HG03066 (cell line): ENCODE results near the gene CDRT15.
"Not testable (repeated sequence)": the region's sequence is repeated elsewhere in the genome, so short reads cannot be mapped to it uniquely, and the experiment has no call there.

Source experiments
- ATAC-seq: cut with Tn5 transposase; IDR thresholded peaks from one replicate; pipeline ENCODE4 v1.9.1; 2021; ENCODE audit warnings: low read depth; ENCODE audit not compliant: unreplicated experiment

Gene CDRT15

DNA sequence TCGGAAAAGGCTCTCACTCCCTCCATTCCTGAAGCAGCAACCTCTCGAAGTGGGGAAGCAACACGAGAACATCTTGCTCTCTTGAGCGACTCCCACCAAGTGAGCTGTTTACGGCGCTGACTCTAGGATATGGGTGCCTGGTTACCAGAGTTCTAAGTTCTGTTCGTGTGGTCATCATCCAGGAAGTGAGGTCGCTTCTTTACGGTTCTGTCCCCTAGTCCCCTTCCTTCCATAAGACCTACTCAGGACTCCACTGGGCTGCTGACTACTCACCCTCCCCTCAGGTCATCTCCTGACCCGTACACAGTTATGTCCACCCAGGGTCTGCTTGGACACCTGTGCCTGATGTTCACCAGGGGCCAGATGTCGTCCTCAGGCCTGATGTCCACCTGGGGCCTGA is at the start of gene CDRT15:
Gene CDRT15, minus strand, starts transcription at position 101 of the 400 bp plus-strand sequence. Its CDS starts 29 bp downstream, at position 72.
- ATAC-seq, result not testable (repeated sequence)

DNA sequence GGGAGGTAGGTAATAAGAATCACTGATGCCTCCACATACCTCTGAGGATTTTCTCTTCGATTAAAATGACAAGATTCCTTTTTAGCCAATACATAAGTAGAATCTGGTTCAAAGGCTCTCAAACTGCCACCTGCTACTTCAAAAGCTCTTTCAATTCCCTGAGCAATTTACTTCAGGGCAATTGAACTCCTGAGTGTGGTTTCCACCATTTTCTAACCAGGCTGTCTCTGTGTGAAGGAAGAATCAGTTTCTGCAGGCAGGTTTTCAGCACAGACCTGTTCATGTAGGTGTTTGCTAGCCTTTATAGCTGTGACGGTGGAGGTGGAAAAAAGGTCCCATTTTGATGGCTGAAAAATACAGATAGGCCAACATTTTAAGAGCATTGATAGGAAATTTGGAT is 46.1 kb upstream of the CDRT15 start:
- no peak for ATAC-seq

DNA sequence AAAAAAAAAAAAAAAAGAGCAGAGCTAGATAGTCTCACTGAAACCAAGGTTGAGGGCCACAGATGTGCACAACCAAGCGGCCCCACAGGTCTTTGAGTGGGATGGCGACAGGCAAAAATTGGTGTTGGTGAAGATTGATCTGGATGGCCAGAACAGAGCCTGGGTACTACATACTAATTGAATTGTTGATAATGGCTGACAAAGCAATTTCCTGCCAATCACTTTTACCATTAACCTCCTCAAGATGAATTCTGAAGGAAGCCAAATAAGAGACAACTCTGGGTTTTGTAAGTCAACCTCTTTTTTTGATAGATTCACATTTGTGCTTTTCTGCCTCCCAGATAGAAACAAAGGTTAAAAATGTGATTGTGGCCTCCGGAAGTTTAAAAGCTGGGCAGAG is 44.9 kb upstream of the CDRT15 start:
- no peak for ATAC-seq

DNA sequence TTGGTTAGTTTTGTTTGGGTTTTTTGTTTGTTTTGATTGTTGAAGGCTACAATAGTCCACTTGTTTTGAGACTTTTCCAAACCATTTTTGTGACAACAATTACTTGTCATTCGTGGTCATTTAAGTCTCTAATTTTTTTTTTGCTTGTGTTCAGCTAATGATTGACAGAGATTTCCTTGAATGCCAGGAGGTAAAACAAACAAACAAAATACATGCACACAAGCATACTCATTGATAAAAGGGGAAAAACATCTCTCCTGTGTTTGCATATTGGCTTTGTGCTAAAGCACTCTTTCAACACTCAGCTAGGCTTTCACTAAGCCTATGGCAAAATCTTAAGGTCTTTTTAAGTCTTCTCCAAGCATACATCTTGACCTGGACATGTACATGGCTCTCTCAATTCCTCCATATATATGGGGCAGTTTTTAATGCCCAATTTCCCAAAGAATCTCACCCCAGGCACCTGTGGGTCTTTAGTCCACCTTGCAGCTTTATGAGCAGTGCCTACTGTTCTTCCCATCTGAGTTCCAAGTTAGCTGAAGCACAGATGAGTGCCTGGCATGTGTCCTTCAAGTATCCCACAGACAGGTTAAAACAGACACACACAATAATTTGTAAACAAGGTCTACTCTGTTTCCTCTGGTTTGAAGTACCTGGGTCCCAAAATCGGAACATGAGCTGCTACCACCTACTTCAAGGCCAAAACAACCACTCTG is 40.0 kb upstream of the CDRT15 start:
- ATAC-seq, result no peak

DNA sequence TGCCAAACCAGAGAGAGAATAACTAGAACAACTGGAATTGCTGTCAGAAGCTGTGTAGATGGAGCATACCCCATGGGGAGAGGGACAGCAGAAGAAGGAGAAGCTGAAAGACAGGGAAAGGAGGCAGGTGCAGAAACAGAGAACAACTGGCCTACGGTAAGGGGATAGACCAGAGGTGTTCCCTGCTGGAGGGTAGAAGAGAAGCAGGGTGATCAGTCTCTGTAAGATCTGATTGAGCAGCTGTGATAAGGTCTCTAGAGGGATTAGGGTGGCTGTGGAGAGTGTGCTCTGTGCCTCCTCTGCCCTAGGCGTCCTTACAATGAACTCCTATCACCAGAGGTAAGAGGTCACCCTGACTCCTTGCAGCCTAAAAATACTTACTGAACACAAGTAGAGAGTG is 33.8 kb upstream of the CDRT15 start:
- no peak for ATAC-seq

DNA sequence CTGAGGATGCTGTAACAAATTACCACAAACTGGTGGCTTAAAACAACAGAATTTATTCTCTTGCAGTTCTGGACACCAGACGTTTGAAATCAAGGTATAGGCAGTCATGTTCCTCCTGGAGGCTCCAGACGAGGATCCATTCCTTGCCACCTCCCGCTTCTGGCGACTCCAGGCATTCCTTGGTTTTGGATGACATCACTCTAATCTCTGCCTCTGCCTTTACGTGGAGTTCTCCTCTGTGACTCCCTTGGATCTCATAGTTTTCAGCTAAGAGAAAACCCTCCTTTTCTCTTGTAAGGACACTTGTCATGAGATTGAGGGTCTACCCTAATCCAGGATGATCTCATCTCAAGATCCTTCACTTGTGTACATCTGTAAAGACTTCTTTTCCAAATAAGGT is 32.8 kb upstream of the CDRT15 start:
- ATAC-seq, result no peak

DNA sequence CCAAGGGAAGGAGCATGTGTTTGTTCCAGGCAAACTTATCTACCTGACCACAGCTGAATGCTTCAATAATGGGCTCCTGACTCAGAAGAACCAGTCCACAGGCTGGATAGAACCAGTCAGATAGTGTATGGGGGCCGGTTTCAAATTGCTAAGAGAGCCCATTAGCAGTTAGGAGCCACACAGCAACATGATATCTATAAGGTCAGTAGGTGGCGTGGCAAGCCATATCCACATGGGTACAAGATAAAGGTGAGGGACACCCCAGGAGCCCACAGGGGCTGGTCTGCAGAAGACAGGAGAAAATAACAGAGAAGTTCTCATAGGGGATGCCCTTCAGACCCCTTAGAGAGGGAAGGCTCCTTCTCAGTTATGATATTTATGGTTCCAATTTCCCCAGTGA is 31.6 kb upstream of the CDRT15 start:
- ATAC-seq, result no peak

DNA sequence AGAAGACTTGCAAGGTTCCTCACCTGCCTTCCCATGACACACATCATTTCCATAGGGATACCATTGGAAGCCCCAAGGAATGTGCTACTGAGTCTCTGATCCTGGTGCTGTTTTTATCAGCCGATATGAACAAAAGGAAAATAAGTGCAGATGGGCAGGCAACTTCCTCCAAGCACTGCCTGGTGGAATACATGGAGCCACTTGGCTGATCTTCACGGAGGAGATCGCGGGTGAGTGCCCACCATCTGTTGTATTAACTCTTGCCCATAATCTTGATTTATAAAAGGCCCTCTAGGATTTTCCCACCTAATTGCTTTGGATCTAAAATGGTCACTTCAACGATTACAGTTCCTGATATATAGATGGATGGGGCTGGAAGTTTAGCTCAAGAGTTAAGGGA is 24.7 kb upstream of the CDRT15 start:
- no peak for ATAC-seq

DNA sequence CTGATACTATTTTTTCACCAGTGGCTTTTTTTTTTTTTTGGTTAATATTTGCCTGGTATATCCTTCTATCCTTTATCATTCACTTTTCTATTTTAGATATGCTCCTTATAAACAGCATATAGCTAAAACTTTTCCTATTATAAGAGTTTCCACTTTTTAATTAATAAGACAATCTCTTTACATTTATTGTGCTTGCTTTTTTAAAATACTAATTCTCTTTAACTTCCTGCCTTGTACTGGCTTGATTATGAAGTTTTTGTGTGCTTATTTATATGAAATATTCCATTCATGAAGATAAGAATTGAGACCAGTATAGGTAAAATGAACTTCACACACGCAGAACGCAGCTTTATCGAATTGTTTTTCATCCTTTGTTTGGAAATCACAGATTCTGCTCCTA is 9.0 kb upstream of the CDRT15 start:
- ATAC-seq, result no peak

DNA sequence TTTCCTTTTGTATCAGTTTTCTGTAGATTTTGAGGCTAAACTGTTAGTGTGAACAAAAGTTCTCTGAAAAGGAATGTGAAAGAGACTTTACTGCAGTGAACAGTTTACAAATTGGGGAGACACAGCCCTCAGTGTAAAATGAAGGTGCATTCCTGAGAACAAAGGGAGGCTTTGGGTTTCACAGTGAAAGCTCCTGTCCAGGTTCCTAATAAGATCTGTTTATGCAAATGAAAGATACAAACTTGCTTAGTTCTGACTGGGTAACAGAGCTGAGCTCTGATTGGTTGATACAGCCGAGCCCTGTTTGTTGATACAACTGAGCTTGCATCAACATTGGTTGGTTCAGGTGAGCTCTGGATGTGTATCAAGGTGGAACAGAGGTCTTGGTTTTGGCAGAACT is 8.3 kb upstream of the CDRT15 start:
- ATAC-seq, result no peak

DNA sequence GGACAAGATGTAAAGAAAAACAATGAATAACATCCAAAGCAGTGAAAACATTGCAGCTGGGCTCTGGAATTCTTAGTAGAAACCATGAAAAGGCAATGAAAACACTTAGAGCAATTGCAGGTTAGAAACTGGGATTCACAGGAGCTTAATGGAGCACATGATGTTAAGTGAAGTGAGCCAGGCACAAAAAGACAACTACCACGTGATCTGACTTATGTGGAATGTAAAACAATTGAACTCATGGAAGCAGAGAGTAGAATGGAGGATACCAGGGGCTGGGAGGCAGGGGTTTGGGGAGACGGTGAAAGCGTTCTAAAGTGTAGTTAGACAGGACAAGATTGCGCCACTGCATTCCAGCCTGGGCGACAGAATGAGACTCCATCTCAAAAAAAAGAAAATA is 2.6 kb upstream of the CDRT15 start:
- not testable (repeated sequence) for ATAC-seq

DNA sequence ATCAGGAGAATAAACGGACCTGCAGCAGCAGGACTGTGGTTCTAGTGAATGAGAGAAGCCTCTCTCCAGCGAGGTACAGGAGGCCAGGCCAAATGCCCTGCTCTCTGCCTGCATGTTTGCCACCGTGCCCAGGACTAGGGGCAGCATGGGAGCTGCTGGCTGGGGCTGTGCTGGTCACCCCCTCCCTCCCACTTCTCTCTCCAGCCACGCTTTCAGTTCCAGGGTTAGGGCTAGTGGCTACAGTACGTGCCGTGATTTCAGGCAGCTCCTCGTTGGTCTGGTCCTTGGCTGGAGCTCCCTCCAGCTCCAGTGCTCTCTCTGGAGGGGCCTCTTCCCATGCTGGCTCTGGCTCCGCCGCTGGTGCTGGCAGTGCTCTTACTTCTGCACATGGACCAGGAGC is 630 bp downstream of the CDRT15 start:
- not testable (repeated sequence) for ATAC-seq

DNA sequence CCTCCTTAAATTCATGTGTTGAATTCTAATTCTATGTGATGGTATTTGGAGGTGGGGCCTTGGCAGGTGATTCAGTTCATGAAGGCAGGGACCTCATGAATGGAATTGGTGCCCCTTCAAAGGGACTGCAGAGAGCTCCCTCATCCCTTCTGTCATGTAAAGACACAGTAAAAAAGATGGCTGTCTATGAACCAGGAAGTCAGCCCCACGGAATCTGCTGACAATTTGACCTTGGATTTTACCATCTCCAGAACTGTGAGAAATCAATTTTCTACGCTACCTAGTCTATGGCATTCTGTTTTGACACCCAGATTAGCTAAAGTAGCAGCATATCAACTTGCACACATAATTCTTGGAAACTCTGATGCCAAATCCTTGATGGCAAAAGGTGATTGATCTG is 1.6 kb downstream of the CDRT15 start:
- ATAC-seq, result not testable (repeated sequence)

DNA sequence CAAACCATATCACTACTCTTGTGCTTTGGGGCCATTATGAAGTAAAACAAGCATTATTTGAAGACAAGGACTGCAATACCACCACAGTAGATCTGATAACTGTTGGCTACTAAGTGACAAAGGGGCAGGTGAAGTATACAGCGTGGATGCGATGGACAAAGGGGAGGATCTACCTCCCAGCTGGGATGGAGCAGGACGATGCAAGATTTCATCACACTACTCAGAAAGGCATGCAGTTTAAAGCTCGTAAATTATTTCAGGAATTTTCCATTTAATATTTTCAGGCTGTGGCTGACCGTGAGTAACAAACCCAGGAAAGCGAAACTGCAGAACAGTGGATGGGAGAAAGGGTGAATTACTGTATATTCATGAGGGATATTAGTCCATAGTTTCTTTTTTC is 5.5 kb downstream of the CDRT15 start:
- not testable (repeated sequence) for ATAC-seq

DNA sequence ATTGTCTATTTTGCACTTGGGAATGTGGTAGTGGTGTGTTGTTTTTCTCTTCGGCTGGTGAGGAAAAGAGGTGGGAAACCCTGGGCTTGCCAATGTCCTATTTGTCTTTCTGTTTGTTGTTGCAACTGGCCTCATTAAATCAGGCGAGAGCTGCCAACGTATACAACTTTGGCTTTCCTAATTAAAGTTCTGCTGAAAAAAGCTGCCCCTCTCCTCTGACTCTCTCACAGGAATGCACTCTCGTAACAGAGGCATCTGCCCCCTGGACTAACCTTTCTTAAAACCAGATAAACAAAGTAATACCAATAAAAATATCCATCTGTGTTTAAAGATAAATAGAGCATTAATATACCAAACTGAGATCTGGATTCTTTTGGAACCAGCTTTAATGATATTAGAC is 7.8 kb downstream of the CDRT15 start:
- ATAC-seq, result no peak

DNA sequence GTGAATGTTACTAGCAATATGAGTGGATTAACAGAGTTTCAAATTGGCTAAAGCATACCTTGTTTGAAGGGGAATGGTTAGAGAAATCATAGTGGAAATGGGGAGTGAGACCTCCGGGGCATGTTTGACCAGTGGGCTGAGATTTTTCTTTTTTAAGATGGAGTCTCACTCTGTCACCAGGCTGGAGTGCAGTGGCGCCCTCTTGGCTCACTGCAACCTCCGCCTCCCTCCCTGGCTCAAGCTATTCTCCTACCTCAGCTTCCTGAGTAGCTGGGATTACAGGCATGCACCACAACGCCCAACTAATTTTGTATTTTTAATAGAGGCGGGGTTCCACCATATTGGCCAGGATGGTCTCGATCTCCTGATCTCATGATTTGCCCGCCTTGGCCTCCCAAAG is 9.6 kb downstream of the CDRT15 start:
- no peak for ATAC-seq

DNA sequence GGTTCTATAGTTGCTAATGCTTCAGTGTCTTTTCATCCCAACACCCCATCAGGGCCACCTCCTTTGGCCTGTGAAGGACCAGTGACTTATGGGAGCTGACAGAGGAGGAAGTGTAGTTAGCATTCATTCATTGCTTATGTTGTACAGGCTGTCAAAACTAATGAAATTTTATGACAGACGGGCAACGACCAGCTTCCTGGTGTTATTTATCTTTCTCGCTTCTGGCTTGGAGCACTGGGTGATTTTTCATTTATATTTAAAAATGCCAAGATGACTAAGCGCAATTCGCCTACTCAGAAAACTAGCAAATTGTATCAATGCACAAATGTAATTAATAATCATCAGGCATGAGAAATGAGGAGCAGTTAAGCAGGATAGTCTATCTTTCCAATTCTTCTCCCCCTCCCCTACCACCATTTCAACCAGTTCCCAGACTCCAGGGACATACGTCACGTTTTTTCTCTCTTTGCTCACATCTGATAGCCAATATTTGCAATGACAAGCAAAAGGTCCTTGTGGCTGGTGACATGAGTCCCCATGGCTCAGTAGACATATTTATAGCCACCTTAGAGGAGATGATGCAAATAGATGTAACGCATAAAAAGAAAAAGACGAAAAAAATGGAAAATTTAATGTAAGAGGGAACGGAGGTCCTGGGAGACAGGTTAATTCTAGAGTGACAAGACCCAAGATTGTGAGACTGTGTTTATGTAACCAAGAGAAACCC is 11.2 kb downstream of the CDRT15 start:
- ATAC-seq, result no peak

DNA sequence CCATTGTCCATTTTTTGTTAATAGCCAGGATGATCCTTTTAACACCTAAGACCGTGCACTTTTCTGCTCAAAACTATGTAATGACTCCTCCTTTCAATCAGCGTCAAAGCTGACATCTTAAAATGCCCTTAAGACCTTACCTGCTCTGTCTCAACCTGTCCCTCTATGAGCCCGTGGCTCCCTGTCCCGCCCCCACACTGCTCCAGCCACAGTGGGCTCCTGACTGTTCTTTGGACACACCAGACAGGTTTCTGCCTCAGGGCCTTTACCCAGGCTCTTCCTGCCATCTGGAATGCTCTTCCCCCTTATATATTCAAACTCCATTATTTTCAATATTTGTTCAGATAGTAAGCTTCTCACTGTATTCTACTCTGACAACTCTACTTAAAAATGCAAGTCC is 14.1 kb downstream of the CDRT15 start:
- no peak for ATAC-seq

DNA sequence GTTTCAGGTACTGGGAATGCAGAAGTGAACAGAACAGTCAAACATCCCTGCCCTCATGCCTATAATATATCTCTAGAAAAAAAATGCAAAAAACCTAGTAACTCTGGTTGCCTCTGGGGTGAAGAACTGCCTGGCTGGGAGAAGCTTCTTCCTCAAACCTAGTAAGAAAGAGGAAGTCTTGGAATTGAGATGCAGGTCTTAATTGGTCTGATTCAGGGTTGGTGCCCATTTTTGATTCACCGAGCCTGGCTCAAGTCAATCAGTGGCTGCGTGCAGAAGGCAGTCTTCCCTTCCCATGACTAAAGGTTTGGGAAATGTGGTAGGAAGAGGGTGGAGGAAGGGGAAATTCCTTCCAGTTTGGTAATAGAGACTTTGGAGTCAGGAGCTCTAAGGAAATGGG is 22.4 kb downstream of the CDRT15 start:
- no peak for ATAC-seq

DNA sequence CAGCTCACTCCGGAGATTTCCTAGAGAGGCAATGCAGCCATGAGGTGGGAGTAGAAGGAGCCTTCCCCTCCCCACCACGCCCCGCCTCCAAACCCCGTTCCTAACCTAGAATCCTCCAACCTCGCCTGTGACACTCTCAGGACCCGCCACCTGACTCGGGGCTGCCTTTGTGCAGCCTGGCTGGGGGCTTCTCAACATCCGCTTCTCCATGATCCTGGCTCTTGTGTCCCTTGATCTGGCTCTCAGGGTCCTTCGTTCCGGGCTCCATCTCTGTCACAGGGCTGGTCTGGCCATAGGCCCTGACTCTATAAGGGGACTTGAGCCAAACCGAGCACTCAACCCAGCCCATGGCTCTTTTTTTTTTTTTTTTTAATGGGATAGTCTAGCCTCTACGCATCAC is 24.3 kb downstream of the CDRT15 start:
- ATAC-seq, result no peak

DNA sequence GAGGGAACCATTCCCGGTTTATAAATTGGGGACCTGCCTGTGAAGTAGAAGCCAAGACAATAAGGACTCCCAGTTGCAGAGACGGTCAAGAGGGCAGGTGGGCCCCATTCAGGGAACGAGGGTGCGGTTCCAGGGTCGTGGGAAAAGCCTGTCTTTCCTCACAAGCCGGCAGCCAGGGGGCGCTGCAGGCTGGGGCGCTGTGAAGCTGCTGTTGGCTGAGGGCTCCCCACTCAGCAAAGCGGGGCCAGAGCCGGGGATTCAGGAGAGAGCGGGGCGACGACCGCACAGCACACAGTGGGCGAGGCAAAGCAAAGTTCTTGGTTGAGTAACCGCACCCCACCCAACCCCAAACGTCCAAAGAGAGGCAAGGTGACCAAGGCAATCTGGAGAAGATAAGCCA is 24.9 kb downstream of the CDRT15 start:
- no peak for ATAC-seq

DNA sequence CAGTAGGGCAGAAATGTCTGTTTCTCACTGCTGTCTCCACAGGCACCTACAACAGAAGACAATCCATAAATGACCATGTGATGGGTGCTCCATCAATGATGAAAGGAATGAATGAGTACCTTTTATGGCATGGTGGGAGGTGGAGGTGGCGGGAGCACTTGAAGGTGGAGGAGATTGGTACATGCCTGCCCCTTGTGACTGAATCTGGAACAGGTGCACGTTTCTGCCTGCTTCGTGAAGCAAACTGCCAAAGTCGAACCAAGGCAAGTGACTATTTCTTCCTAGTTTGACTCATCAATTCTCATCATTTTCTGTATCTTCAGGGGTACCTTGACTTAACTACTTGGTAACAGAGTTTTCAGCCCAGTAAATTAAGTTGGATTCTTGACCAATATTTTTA is 25.4 kb downstream of the CDRT15 start:
- no peak for ATAC-seq
